ENCODE results near the gene ZBTB12.
"Not testable (repeated sequence)": the region's sequence is repeated elsewhere in the genome, so short reads cannot be mapped to it uniquely, and the experiment has no call there.

Gene ZBTB12

DNA sequence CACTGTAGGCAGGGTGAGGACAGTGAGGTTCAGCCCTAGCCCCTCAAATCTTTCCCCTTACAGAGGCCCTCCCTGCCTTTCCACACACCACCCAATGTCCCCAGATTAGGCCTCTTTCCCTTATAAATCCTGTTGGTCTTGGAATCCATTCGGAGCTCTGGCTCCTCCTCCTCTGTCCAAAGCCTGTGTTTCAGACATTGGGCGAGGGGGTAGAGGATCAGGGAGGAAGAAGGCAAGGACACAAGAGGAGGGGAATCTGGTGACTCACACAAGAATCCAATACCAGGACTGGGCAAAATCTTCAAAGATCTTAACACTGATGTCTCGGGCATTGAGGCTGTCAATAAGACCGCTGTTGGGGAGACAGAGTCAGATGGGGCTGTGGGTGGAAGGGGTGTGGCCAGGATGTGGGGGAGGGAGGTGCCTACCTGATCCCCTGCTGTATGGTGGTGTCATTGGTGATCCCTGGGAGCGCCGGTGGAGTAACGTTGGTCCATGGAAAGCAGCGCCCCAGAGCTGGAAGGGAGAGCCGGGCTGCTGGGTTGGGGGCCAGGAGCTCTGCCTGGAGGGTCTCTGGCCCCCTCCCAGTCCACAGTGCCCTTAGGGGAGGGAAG is 30.7 kb downstream of the ZBTB12 start:
- no peak for DNase-seq

DNA sequence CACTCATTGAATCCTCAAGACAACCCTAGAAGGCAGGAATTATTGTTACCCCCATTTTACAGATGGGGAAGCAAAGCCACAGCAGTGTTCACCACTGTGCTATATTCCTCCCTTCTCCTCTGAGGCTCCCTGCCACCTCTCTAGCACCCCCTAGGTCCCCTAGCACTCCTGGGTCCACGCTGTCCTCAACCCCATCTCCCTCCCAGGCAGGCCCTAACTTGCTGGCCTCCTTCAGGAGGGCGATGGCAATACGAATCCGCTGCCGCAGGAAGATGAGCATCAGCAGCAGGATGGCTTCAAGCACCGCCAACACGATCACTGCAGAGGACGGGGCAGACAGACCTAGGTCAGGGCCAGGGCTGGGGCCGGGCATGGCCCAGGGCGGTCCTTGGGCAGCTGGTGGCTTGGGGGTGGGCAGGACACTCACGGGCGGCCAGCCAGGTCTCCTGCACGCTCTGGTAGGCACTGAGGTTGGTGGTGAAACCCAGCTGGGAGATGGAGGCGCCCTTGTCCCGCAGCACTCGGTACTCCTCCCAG is 31.4 kb downstream of the ZBTB12 start:
- DNase-seq = no peak

- no peak for DNase-seq
Observed at GRCh38 chr6:31869343-31869742, 32.5 kb downstream of the ZBTB12 start.

- DNase-seq = not testable (repeated sequence)
Observed at GRCh38 chr6:31868658-31868971, 33.3 kb downstream of the ZBTB12 start.

DNA sequence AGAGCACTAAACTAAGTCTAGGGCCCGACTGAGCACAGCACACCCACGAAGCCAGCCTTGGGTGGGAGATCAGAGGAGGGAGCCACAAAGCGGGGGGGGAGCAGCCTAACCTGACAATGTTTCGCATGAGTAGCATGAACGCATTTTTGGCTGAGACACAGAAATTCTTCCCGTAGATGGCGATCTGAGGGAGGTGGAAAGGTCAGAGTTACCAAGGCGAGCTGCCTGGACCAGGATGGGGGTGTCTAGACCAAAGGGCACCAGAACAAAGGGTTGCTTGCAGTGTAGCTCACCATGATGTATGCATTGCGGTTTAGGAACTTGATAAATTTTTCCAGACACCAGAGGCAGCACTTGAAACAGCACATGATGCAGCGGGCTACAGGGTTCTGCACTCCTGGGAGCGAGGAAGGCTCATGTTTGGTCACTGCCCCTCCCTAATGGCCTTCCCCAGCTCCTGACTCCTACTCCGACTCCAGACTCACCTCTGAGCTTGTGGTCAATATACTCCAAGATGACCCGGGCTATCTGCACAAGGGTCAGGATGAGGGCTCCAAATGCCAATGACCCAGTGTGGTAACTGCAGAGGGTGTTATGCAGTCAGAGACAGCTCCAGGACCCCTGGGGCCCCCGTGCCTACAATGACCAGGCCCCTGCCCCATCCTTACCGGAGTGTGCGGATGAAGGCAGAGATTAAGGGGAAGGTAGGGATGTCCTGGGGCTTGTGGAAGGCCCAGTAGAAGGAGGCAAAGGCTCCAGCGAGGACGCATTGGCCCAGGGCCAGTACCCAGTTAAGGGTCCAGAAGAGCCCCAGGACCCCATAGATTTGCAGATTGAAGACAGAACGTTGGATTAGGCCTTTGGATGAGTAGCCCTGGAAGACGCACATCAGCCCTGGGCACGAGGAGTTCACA is 36.4 kb downstream of the ZBTB12 start:
- no peak for DNase-seq

DNA sequence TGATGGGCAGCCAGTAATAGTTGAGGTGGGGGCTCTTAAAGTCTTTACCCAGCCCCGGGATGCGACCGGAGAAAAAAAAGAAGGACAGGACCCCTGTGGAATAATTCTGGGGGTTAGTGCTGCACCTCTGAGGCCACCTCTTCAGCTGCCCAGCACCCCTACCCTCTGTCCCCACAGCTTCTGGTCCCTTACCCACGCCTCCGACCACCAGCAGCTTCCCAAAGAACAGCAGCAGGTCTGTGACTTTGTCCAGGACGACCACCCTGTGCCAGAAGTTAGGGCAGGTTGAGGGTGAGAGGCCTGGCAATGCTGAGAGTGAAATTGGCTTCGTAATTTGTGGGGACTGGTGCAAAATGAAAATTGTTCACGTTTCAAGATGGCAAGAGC is 37.1 kb downstream of the ZBTB12 start:
- no peak for DNase-seq

- DNase-seq = not testable (repeated sequence)
Observed at GRCh38 chr6:31864123-31864562, 37.7 kb downstream of the ZBTB12 start.

- peak; percentile 99 for DNase-seq
Observed at GRCh38 chr6:31862344-31863235, 39.3 kb downstream of the ZBTB12 start, which contains the start of gene NEU1. TSS of gene NEU1 (minus strand) at chr6:31862821. CDS start at chr6:31862776, 45 bp downstream.

- DNase-seq = no peak
Observed at GRCh38 chr6:31861919-31862343, 40.0 kb downstream of the ZBTB12 start.

- no peak for DNase-seq
Observed at GRCh38 chr6:31861150-31861549, 40.7 kb downstream of the ZBTB12 start.

GRCh38 chr6:31860349-31860748 is 41.5 kb downstream of the ZBTB12 start:
- no peak for DNase-seq

- no peak for DNase-seq
Observed at GRCh38 chr6:31859923-31860322, 42.0 kb downstream of the ZBTB12 start.

GRCh38 chr6:31858707-31859106 is 43.2 kb downstream of the ZBTB12 start:
- no peak for DNase-seq

DNA sequence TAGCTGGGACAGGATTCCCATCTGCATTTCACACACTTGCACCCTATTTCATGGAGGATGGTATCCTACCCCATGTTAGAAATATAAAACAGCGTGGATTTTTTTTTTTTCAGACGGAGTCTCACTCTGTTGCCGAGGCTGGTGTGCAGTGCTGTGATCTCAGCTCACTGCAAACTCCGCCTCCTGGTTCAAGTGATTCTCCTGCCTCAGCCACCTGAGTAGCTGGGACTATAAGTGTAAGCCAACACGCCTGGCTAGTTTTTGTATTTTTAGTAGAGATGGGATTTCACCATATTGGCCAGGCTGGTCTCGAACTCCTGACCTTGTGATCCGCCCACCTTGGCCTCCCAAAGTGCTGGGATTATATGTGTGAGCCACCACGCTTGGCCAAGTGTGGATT is 44.1 kb downstream of the ZBTB12 start:
- DNase-seq = not testable (repeated sequence)

- not testable (repeated sequence) for DNase-seq
Observed at GRCh38 chr6:31851980-31852718, 49.7 kb downstream of the ZBTB12 start.

GRCh38 chr6:31851485-31851832 is 50.4 kb downstream of the ZBTB12 start:
- DNase-seq = no peak

GRCh38 chr6:31850765-31851484 is 51.0 kb downstream of the ZBTB12 start:
- DNase-seq = no peak

Measured in effector CD4-positive, alpha-beta T cell (primary cell).